ENCODE data around the gene SCGB3A1.

- TF ChIP-seq YY1 (IDR thresholded peaks at IDR 0.05; ENCODE audit: insufficient read depth, insufficient read length) (no peak), ZNF274 (IDR thresholded peaks at IDR 0.05; ENCODE audit: low read depth, low read length) (no peak), SUZ12 (IDR thresholded peaks at IDR 0.05; ENCODE audit: extremely low read depth, insufficient read depth, insufficient read length) (no peak)
Measured at GRCh38 chr5:180623411-180623834, 32.1 kb upstream of the SCGB3A1 start.
